Keratinocyte (primary cell): ENCODE measurements around the gene SPOPL. TPM values are rescaled to one million over a fixed set of nuclear protein-coding genes. Genes with fewer than 3 reads are reported as not detected.

Experiments used
- DNase-seq: peaks from one replicate; pipeline ENCODE4 v3.0.0-alpha.2; 2011; ENCODE audit warnings: low read depth, missing footprints, low spot score
- FAIRE-seq: peaks from 2 replicates; lab custom pipeline; 2011; peaks lifted over from hg19 to GRCh38; lab: Jason Lieb, UNC
- H2AFZ ChIP-seq: 2 replicates; pipeline ENCODE4 v1.6.0; 2012; ENCODE audit warnings: low read length, control low read depth, inconsistent platforms; ENCODE audit not compliant: control insufficient read depth
- H3K27ac ChIP-seq: 2 replicates; pipeline ENCODE4 v1.5.1; 2011; ENCODE audit warnings: low read length; ENCODE audit not compliant: control insufficient read depth, insufficient read depth
- H3K27me3 ChIP-seq: 3 replicates; pipeline ENCODE4 v1.6.0; 2011; ENCODE audit warnings: low read length; ENCODE audit not compliant: control insufficient read depth, insufficient read depth; ENCODE audit errors: extremely low read depth
- H3K36me3 ChIP-seq, 2 experiments: 2 replicates in 1 of 2; 3 replicates in 1 of 2; pipeline ENCODE4 v1.5.1; 2011; ENCODE audit warnings: low read length in 2 of 2, mild to moderate bottlenecking in 1 of 2; ENCODE audit not compliant: control insufficient read depth in 2 of 2, insufficient read depth in 2 of 2; ENCODE audit errors: extremely low read depth in 1 of 2
- H3K4me1 ChIP-seq: 3 replicates; pipeline ENCODE4 v1.5.1; 2011; ENCODE audit warnings: low read length; ENCODE audit not compliant: control insufficient read depth, insufficient read depth; ENCODE audit errors: extremely low read depth
- H3K4me2 ChIP-seq: 3 replicates; pipeline ENCODE4 v1.6.0; 2011; ENCODE audit warnings: low read depth, low read length; ENCODE audit not compliant: control insufficient read depth, insufficient read depth; ENCODE audit errors: extremely low read depth
- H3K4me3 ChIP-seq, 3 experiments: fragments of 200-600 bp in 1 of 3; sonication (generic) in 1 of 3; 2 replicates in 2 of 3; 3 replicates in 1 of 3; pipeline ENCODE4 v1.5.1; 2011 to 2016; ENCODE audit warnings: low read length in 3 of 3, mild to moderate bottlenecking in 3 of 3, control low read depth in 2 of 3, inconsistent platforms in 1 of 3, low read depth in 1 of 3, mixed read lengths in 1 of 3, mixed run types in 1 of 3, moderate library complexity in 1 of 3; ENCODE audit not compliant: control insufficient read depth in 2 of 3, insufficient read depth in 2 of 3; ENCODE audit errors: extremely low read depth in 1 of 3
- H3K79me2 ChIP-seq: 2 replicates; pipeline ENCODE4 v1.6.0; 2012; ENCODE audit warnings: low read length; ENCODE audit not compliant: control insufficient read depth, insufficient read depth
- H3K9ac ChIP-seq: 3 replicates; pipeline ENCODE4 v1.6.0; 2011; ENCODE audit warnings: low read length; ENCODE audit not compliant: control insufficient read depth, insufficient read depth; ENCODE audit errors: extremely low read depth
- H3K9me1 ChIP-seq: 3 replicates; pipeline ENCODE4 v1.6.0; 2011; ENCODE audit warnings: low read length; ENCODE audit not compliant: control insufficient read depth, insufficient read depth; ENCODE audit errors: extremely low read depth
- H3K9me3 ChIP-seq: 2 replicates; pipeline ENCODE4 v1.5.1; 2012; ENCODE audit warnings: low read depth, low read length; ENCODE audit not compliant: control insufficient read depth
- H4K20me1 ChIP-seq: 3 replicates; pipeline ENCODE4 v1.6.0; 2011; ENCODE audit warnings: low read length; ENCODE audit not compliant: control insufficient read depth, insufficient read depth; ENCODE audit errors: extremely low read depth
- CTCF ChIP-seq, 3 experiments: IDR thresholded peaks in 1 of 3; conservative IDR thresholded peaks in 1 of 3; optimal IDR thresholded peaks in 1 of 3; 2 replicates in 2 of 3; 3 replicates in 1 of 3; pipeline versions ENCODE3 to v1.5.1; 2011; ENCODE audit warnings: low read length in 3 of 3, mild to moderate bottlenecking in 3 of 3, moderate library complexity in 2 of 3, control low read depth in 1 of 3, inconsistent platforms in 1 of 3; ENCODE audit not compliant: insufficient read depth in 2 of 3; ENCODE audit errors: extremely low read depth in 1 of 3
- EZH2 ChIP-seq: IDR thresholded peaks from one replicate; pipeline ENCODE4 v1.6.1; 2012; ENCODE audit warnings: inconsistent platforms, mild to moderate bottlenecking, low read length, moderate library complexity
- dilution Hi-C: fragments of 300-500 bp; cut with MboI; formaldehyde crosslinking; loops from one replicate; pipeline ENCODE4 v1.7.0; 2020; ENCODE audit warnings: low sequenced_read_pairs; ENCODE audit not compliant: extremely low pct_ligation_motif_present
- polyA plus RNA-seq, 5 experiments: library from polyadenylated mRNA; depleted of rRNA in 3 of 5; stranded (reverse) in 3 of 5; stranded (forward) in 1 of 5; unstranded in 1 of 5; fragments of >200 nt; gene quantifications; 1 replicate in 1 of 5; 2 replicates in 3 of 5; 3 replicates in 1 of 5; pipeline versions ENCODE4 v1.2.1 to v1.2.3, GENCODE V29; 2011 to 2012; ENCODE audit warnings: missing spikeins in 2 of 5, low read depth in 1 of 5, low replicate concordance in 1 of 5

The SPOPL gene
- polyA plus RNA-seq, 1 donor (not counting 4 experiments of a cell fraction or from before 2014, with no cell fraction given) = 16.5 TPM

- Histone ChIP-seq H3K9ac (no peak overlapping the region), H3K9me1 (no peaks in the 10 kb centered on the region), H3K4me1 (peaks cover 13% of the 10 kb centered on the region), H3K27ac (no peak overlapping the region), H3K79me2 (no peaks in the 10 kb centered on the region), H3K4me3 (no peak overlapping the region), H3K4me2 (no peak overlapping the region), H2AFZ (no peak overlapping the region), H4K20me1 (no peaks in the 10 kb centered on the region), H3K36me3 (peaks cover 4% of the 10 kb centered on the region in 2 experiments), H3K27me3 (no peaks in the 10 kb centered on the region), H3K9me3 (no peaks in the 10 kb centered on the region)
- FAIRE-seq = no peak
- TF ChIP-seq EZH2 = no peak
- TF ChIP-seq CTCF (optimal IDR thresholded peaks at IDR 0.05 in 1 of 3, IDR thresholded peaks at IDR 0.05 in 1 of 3, conservative IDR thresholded peaks at IDR 0.05 in 1 of 3; ENCODE audit: extremely low read depth in 1 of 3, insufficient read depth in 2 of 3, low read length in 3 of 3) = no peak
- no peak for DNase-seq
- dilution Hi-C loops = no loop called here
Observed at GRCh38 chr2:138491495-138491862, 10.1 kb upstream of the SPOPL start.

- H3K9me1 ChIP-seq = no peaks in the 10 kb centered on the region
- no peak overlapping the region for H3K4me3 ChIP-seq
- H4K20me1 ChIP-seq = no peaks in the 10 kb centered on the region
- peaks cover 13% of the 10 kb centered on the region for H3K4me1 ChIP-seq
- no peak overlapping the region for H3K9ac ChIP-seq
- dilution Hi-C loops = no loop called here
- H3K9me3 ChIP-seq = no peaks in the 10 kb centered on the region
- H3K4me2 ChIP-seq = no peak overlapping the region
- TF ChIP-seq CTCF (optimal IDR thresholded peaks at IDR 0.05 in 1 of 3, IDR thresholded peaks at IDR 0.05 in 1 of 3, conservative IDR thresholded peaks at IDR 0.05 in 1 of 3; ENCODE audit: extremely low read depth in 1 of 3, insufficient read depth in 2 of 3, low read length in 3 of 3) (no peak), EZH2 (no peak)
- DNase-seq (no peak), FAIRE-seq (no peak)
- no peaks in the 10 kb centered on the region for H3K79me2 ChIP-seq
- H3K36me3 ChIP-seq = peaks cover 4% of the 10 kb centered on the region in 2 experiments
- no peaks in the 10 kb centered on the region for H3K27me3 ChIP-seq
- no peak overlapping the region for H3K27ac ChIP-seq
- H2AFZ ChIP-seq = no peak overlapping the region
Observed at GRCh38 chr2:138492160-138492559, 9.4 kb upstream of the SPOPL start.
